H1 (cell line): ENCODE data around the gene ORC5. TPM values are rescaled to one million over a fixed set of nuclear protein-coding genes. Genes with fewer than 3 reads are reported as not detected.
"Not testable (repeated sequence)": the region's sequence is repeated elsewhere in the genome, so short reads cannot be mapped to it uniquely, and the experiment has no call there.

Experiments
- CTCF ChIA-PET: fragments of 300-600 bp; sonication (Branson Sonifier 250); formaldehyde crosslinking; loops from one replicate; lab custom pipeline; 2021; ENCODE audit not compliant: partially characterized antibody; lab: Charles Lee
- POLR2A ChIA-PET: fragments of 300-600 bp; sonication (Branson Sonifier 250); formaldehyde crosslinking; loops from one replicate; lab custom pipeline; 2021; ENCODE audit warnings: inconsistent platforms; ENCODE audit not compliant: partially characterized antibody; lab: Charles Lee
- DNase-seq, 2 experiments: peaks; one replicate each; pipeline versions ENCODE4 v3.0.0 to v3.0.0-alpha.2; 2010 to 2022; ENCODE audit warnings: low spot score in 2 of 2, low read depth in 1 of 2, mixed read lengths in 1 of 2
- FAIRE-seq: peaks from 2 replicates; lab custom pipeline; 2011; peaks lifted over from hg19 to GRCh38; lab: Jason Lieb, UNC
- H2AFZ ChIP-seq: 2 replicates; pipeline ENCODE4 v1.8.1; 2012; ENCODE audit warnings: low read length, inconsistent platforms
- H2AK5ac ChIP-seq: 2 replicates; pipeline ENCODE4 v1.6.1; 2013; ENCODE audit warnings: low read depth, low read length
- H2BK120ac ChIP-seq: replicated peaks from 2 replicates; pipeline ENCODE3; 2013; ENCODE audit warnings: low read depth, low read length, inconsistent platforms
- H2BK12ac ChIP-seq: 2 replicates; pipeline ENCODE4 v1.6.1; 2013; ENCODE audit warnings: low read depth, low read length
- H2BK15ac ChIP-seq: 2 replicates; pipeline ENCODE4 v1.6.1; 2013; ENCODE audit warnings: low read length
- H2BK20ac ChIP-seq: 2 replicates; pipeline ENCODE4 v1.6.1; 2013; ENCODE audit warnings: low read length
- H2BK5ac ChIP-seq: 2 replicates; pipeline ENCODE4 v1.6.1; 2013; ENCODE audit warnings: low read depth, low read length
- H3K14ac ChIP-seq: 2 replicates; pipeline ENCODE4 v1.6.1; 2013; ENCODE audit warnings: inconsistent platforms; ENCODE audit not compliant: insufficient read length
- H3K18ac ChIP-seq: 2 replicates; pipeline ENCODE4 v1.6.1; 2013; ENCODE audit warnings: low read length; ENCODE audit errors: extremely low read depth
- H3K23ac ChIP-seq: 2 replicates; pipeline ENCODE4 v1.6.1; 2013; ENCODE audit warnings: inconsistent platforms; ENCODE audit not compliant: insufficient read length
- H3K23me2 ChIP-seq: 2 replicates; pipeline ENCODE4 v1.6.1; 2013; ENCODE audit warnings: low read depth, low read length
- H3K27ac ChIP-seq: 2 replicates; pipeline ENCODE4 v1.6.1; 2011; ENCODE audit warnings: low read depth, low read length, inconsistent platforms
- H3K27me3 ChIP-seq, 4 experiments: replicated peaks in 1 of 4; 1 replicate in 1 of 4; 2 replicates in 3 of 4; pipeline versions ENCODE4 v1.6.1 to v1.8.1; 2011 to 2013; ENCODE audit warnings: low read length in 3 of 4, mild to moderate bottlenecking in 3 of 4, inconsistent platforms in 2 of 4, mixed read lengths in 2 of 4, moderate library complexity in 1 of 4; ENCODE audit not compliant: control insufficient read depth in 3 of 4, insufficient read depth in 3 of 4; ENCODE audit errors: extremely low read depth in 1 of 4
- H3K36me3 ChIP-seq, 4 experiments: 2 replicates each; pipeline versions ENCODE4 v1.6.1 to v1.8.1; 2011 to 2013; ENCODE audit warnings: mild to moderate bottlenecking in 4 of 4, low read length in 3 of 4, moderate library complexity in 2 of 4, control low read depth in 1 of 4, inconsistent platforms in 1 of 4; ENCODE audit not compliant: insufficient read depth in 4 of 4, control insufficient read depth in 2 of 4
- H3K4ac ChIP-seq: replicated peaks from 2 replicates; pipeline ENCODE3; 2013; ENCODE audit warnings: low read length, low read depth, mixed read lengths, inconsistent platforms; ENCODE audit not compliant: insufficient read length
- H3K4me1 ChIP-seq, 4 experiments: replicated peaks in 1 of 4; 1 replicate in 1 of 4; 2 replicates in 3 of 4; pipeline versions ENCODE4 v1.6.1 to v1.8.1; 2011 to 2013; ENCODE audit warnings: low read length in 3 of 4, inconsistent platforms in 2 of 4, mixed read lengths in 1 of 4; ENCODE audit not compliant: insufficient read depth in 4 of 4, control insufficient read depth in 3 of 4
- H3K4me2 ChIP-seq, 2 experiments: 2 replicates each; pipeline versions ENCODE4 v1.6.1 to v1.8.1; 2011 to 2013; ENCODE audit warnings: low read depth in 2 of 2, low read length in 2 of 2, control low read depth in 1 of 2, inconsistent platforms in 1 of 2, mild to moderate bottlenecking in 1 of 2; ENCODE audit not compliant: insufficient read depth in 1 of 2
- H3K4me3 ChIP-seq, 4 experiments: fragments of 200-600, 300-600 bp in 1 of 4; sonication (generic), shearing (Covaris generic), sonication (Bioruptor Twin) in 1 of 4; 2 replicates each; pipeline versions ENCODE4 v1.5.1 to v1.8.1; 2011 to 2016; ENCODE audit warnings: low read length in 4 of 4, low read depth in 3 of 4, control low read depth in 2 of 4, inconsistent platforms in 2 of 4, mild to moderate bottlenecking in 2 of 4, mixed read lengths in 1 of 4, moderate library complexity in 1 of 4; ENCODE audit not compliant: insufficient read depth in 2 of 4; ENCODE audit errors: extremely low read depth in 1 of 4
- H3K56ac ChIP-seq: replicated peaks from 2 replicates; pipeline ENCODE3; 2013; ENCODE audit warnings: low read depth, mild to moderate bottlenecking, mixed read lengths, low read length, inconsistent platforms; ENCODE audit not compliant: insufficient read length
- H3K79me1 ChIP-seq: 2 replicates; pipeline ENCODE4 v1.6.1; 2013; ENCODE audit warnings: low read depth, low read length, control low read depth
- H3K79me2 ChIP-seq, 2 experiments: 2 replicates each; pipeline versions ENCODE4 v1.6.1 to v1.8.1; 2012 to 2013; ENCODE audit warnings: low read length in 2 of 2, mild to moderate bottlenecking in 2 of 2, inconsistent platforms in 1 of 2; ENCODE audit not compliant: insufficient read depth in 2 of 2, control insufficient read depth in 1 of 2
- H3K9ac ChIP-seq, 4 experiments: replicated peaks in 1 of 4; 1 replicate in 1 of 4; 2 replicates in 3 of 4; pipeline versions ENCODE4 v1.6.1 to v1.8.1; 2011 to 2013; ENCODE audit warnings: low read depth in 3 of 4, low read length in 3 of 4, control low read depth in 2 of 4, mild to moderate bottlenecking in 2 of 4, moderate library complexity in 2 of 4, inconsistent platforms in 1 of 4; ENCODE audit errors: extremely low read depth in 1 of 4
- H3K9me3 ChIP-seq, 2 experiments: 2 replicates each; pipeline versions ENCODE4 v1.6.1 to v1.8.1; 2012 to 2013; ENCODE audit warnings: mild to moderate bottlenecking in 2 of 2, moderate library complexity in 2 of 2, control low read depth in 1 of 2, inconsistent platforms in 1 of 2, low read depth in 1 of 2, low read length in 1 of 2, mixed read lengths in 1 of 2; ENCODE audit not compliant: insufficient read depth in 2 of 2
- H4K20me1 ChIP-seq, 2 experiments: replicated peaks in 1 of 2; 2 replicates each; pipeline versions ENCODE3 to v1.8.1; 2011 to 2013; ENCODE audit warnings: inconsistent platforms in 2 of 2, low read length in 2 of 2, mild to moderate bottlenecking in 1 of 2; ENCODE audit not compliant: insufficient read depth in 2 of 2, control insufficient read depth in 1 of 2
- H4K5ac ChIP-seq: 2 replicates; pipeline ENCODE4 v1.6.1; 2013; ENCODE audit warnings: low read length, low read depth, mixed read lengths, inconsistent platforms; ENCODE audit not compliant: insufficient read length
- H4K8ac ChIP-seq: 2 replicates; pipeline ENCODE4 v1.8.0; 2013; ENCODE audit warnings: mild to moderate bottlenecking, moderate library complexity, low read length, inconsistent platforms; ENCODE audit not compliant: insufficient read depth; ENCODE audit errors: extremely low read depth
- H4K91ac ChIP-seq: replicated peaks from 2 replicates; pipeline ENCODE3; 2013; ENCODE audit warnings: low read length, mixed read lengths, inconsistent platforms; ENCODE audit not compliant: insufficient read length
- WGBS, 2 experiments: shearing (Covaris generic) in 1 of 2; methylation state at CpG; one replicate each; pipeline versions ENCODE4 v1.1.6 to v1.1.7; 2013 to 2015; ENCODE audit warnings: low lambda C conversion rate in 2 of 2, mixed read lengths in 2 of 2, inconsistent platforms in 1 of 2, low coverage in 1 of 2, missing lambda C conversion rate in 1 of 2; ENCODE audit not compliant: insufficient replicate concordance in 2 of 2, insufficient coverage in 1 of 2, insufficient read length in 1 of 2; ENCODE audit errors: extremely low coverage in 1 of 2, missing lambda C conversion rate in 1 of 2; 5-methylcytosine and 5-hydroxymethylcytosine counted together
- polyA plus RNA-seq, 7 experiments: library from polyadenylated mRNA; depleted of rRNA in 3 of 7; stranded (reverse) in 5 of 7; unstranded in 2 of 7; fragments of >200 nt in 5 of 7; fragments of 200-250 nt in 2 of 7; gene quantifications; 1 replicate in 5 of 7; 2 replicates in 1 of 7; 4 replicates in 1 of 7; pipeline versions ENCODE4 v1.2.1 to v1.2.3, GENCODE V29; 2011 to 2013; ENCODE audit warnings: missing spikeins in 2 of 7, mixed read lengths in 2 of 7
- total RNA-seq: library from RNA; stranded (reverse); fragmentation: NEBNext Ultra II Directional; extraction: Animal tissue kit (Norgen Biotek cat#: 25700); gene quantifications from 2 replicates; pipeline ENCODE4 v1.2.1, GENCODE V29; 2021

The ORC5 gene
- total and polyA plus RNA-seq, 2 of the 8 experiments (the other 6 are each of a cell fraction or from before 2014, with no cell fraction given) = 7.7 to 19.9 TPM

DNA sequence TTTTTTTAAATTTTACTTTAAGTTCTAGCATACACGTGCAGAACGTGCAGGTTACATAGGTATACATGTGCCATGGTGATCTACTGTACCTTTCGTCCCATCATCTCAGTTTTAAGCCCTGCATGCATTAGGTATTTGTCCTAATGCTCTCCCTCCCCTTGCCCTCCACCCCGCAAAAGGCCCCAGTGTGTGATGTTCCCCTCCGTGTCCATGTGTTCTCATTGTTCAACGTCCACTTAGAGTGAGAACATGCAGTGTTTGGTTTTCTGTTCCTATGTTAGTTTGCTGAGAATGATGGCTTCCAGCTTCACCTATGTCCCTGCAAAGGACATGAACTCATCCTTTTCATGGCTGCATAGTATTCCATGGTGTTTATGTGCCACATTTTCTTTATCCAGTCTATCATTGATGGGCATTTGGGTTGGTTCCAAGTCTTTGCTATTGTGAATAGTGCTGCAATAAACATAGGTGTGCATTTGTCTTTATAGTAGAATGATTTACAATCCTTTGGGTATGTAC, 30.2 kb downstream of the ORC5 start:
- H2AFZ ChIP-seq, H4K91ac ChIP-seq, H3K27ac ChIP-seq, H4K5ac ChIP-seq, H2BK20ac ChIP-seq, H2BK12ac ChIP-seq, H3K18ac ChIP-seq, H3K4ac ChIP-seq, H3K27me3 ChIP-seq, H3K4me3 ChIP-seq, DNase-seq, H3K23ac ChIP-seq, H3K79me1 ChIP-seq, H2BK120ac ChIP-seq, H4K8ac ChIP-seq, H3K56ac ChIP-seq, H2BK5ac ChIP-seq, H2BK15ac ChIP-seq, FAIRE-seq, H3K14ac ChIP-seq, H3K4me2 ChIP-seq, H3K23me2 ChIP-seq, H4K20me1 ChIP-seq, H3K79me2 ChIP-seq, POLR2A ChIA-PET, H2AK5ac ChIP-seq, H3K9ac ChIP-seq, CTCF ChIA-PET: not testable (repeated sequence)
- H3K36me3 ChIP-seq = peaks cover 0 to 39% (median 19%) of the 10 kb centered on the region in 4 experiments; a peak in 6 of 8 replicates
- WGBS, 2 experiments = 97% methylated on average over 6 of the region's 6 CpGs; no CpG with 5 or more reads in 1 of the 2 experiments
- peaks cover 17 to 30% of the 10 kb centered on the region in 2 experiments for H3K9me3 ChIP-seq
- H3K4me1 ChIP-seq = peaks cover 2 to 12% (median 6%) of the 10 kb centered on the region in 4 experiments; a peak in 4 of 7 replicates
